Gastroesophageal sphincter (tissue), 3 donors: Measurements from ENCODE around the gene CYFIP2.

ENCODE experiments used
- CTCF ChIP-seq, 4 experiments: fragments of 200-600 bp in 2 of 4; fragments of 450-650 bp in 2 of 4; sonication (generic) in 1 of 4; IDR thresholded peaks; one replicate each; pipeline ENCODE4 v1.5.1; 2017 to 2019; ENCODE audit warnings: antibody characterized with exemption in 4 of 4, mild to moderate bottlenecking in 2 of 4, moderate library complexity in 2 of 4
- POLR2A ChIP-seq, 2 donors: fragments of 450-650 bp; IDR thresholded peaks; one replicate each; pipeline ENCODE4 v1.6.1; 2017; ENCODE audit warnings: antibody characterized with exemption in 2 of 2, mild to moderate bottlenecking in 2 of 2, moderate library complexity in 1 of 2

GRCh38 chr5:157352756-157353340, 86.9 kb downstream of the CYFIP2 start:
- no peak for TF ChIP-seq CTCF (IDR thresholded peaks at IDR 0.05)
- no peak for TF ChIP-seq POLR2A (IDR thresholded peaks at IDR 0.05)
